ENCODE measurements around the gene TBL1Y.

GRCh38 chrY:6929237-6929636, 18.7 kb downstream of the TBL1Y start:
- TF ChIP-seq, protein P1, sequence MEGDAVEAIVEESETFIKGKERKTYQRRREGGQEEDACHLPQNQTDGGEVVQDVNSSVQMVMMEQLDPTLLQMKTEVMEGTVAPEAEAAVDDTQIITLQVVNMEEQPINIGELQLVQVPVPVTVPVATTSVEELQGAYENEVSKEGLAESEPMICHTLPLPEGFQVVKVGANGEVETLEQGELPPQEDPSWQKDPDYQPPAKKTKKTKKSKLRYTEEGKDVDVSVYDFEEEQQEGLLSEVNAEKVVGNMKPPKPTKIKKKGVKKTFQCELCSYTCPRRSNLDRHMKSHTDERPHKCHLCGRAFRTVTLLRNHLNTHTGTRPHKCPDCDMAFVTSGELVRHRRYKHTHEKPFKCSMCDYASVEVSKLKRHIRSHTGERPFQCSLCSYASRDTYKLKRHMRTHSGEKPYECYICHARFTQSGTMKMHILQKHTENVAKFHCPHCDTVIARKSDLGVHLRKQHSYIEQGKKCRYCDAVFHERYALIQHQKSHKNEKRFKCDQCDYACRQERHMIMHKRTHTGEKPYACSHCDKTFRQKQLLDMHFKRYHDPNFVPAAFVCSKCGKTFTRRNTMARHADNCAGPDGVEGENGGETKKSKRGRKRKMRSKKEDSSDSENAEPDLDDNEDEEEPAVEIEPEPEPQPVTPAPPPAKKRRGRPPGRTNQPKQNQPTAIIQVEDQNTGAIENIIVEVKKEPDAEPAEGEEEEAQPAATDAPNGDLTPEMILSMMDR (IDR thresholded peaks at IDR 0.05), result no peak
- TF ChIP-seq POLR2A (IDR thresholded peaks at IDR 0.05) (no peak), POLR2AphosphoS5 (IDR thresholded peaks at IDR 0.05) (no peak)
